Hepatocyte (in vitro differentiated cells): Measurements from ENCODE around the gene KIRREL1. TPM values are rescaled to one million over a fixed set of nuclear protein-coding genes. Genes with fewer than 3 reads are reported as not detected.

ENCODE experiments used
- DNase-seq: peaks from one replicate; pipeline ENCODE4 v3.0.0-alpha.2; 2016; ENCODE audit warnings: low spot score
- H2AFZ ChIP-seq: fragments of 200-600 bp; sonication (generic); 2 replicates; pipeline ENCODE4 v1.6.0; 2016; ENCODE audit warnings: antibody characterized with exemption, mild to moderate bottlenecking
- H3K27ac ChIP-seq: fragments of 200-600 bp; sonication (generic); 2 replicates; pipeline ENCODE4 v1.5.1; 2016; ENCODE audit warnings: mild to moderate bottlenecking
- H3K27me3 ChIP-seq: fragments of 200-600 bp; sonication (generic); 2 replicates; pipeline ENCODE4 v1.6.1; 2016
- H3K36me3 ChIP-seq: fragments of 200-600 bp; sonication (generic); replicated peaks from 2 replicates; pipeline ENCODE4 v1.5.1; 2016; ENCODE audit warnings: low read depth; ENCODE audit not compliant: insufficient read depth
- H3K4me1 ChIP-seq: fragments of 200-600 bp; sonication (generic); 2 replicates; pipeline ENCODE4 v1.5.1; 2016; ENCODE audit warnings: mild to moderate bottlenecking, moderate library complexity; ENCODE audit not compliant: insufficient read depth
- H3K4me2 ChIP-seq: fragments of 200-600 bp; sonication (generic); 2 replicates; pipeline ENCODE4 v1.6.0; 2016
- H3K4me3 ChIP-seq: fragments of 200-600 bp; sonication (generic); 2 replicates; pipeline ENCODE4 v1.5.1; 2016; ENCODE audit warnings: mild to moderate bottlenecking
- H3K79me2 ChIP-seq: fragments of 200-600 bp; sonication (generic); 2 replicates; pipeline ENCODE4 v1.6.0; 2017; ENCODE audit warnings: mild to moderate bottlenecking
- H3K9me2 ChIP-seq: fragments of 200-600 bp; sonication (generic); replicated peaks from 2 replicates; pipeline ENCODE4 v1.6.0; 2017; ENCODE audit warnings: mild to moderate bottlenecking; ENCODE audit not compliant: insufficient read depth
- H3K9me3 ChIP-seq: fragments of 200-600 bp; sonication (generic); 2 replicates; pipeline ENCODE4 v1.5.1; 2016; ENCODE audit warnings: low read depth, mild to moderate bottlenecking
- H4K20me1 ChIP-seq: fragments of 200-600 bp; sonication (generic); 2 replicates; pipeline ENCODE4 v1.6.0; 2016; ENCODE audit warnings: mild to moderate bottlenecking; ENCODE audit not compliant: insufficient read depth, poor library complexity, severe bottlenecking
- EZH2 ChIP-seq: fragments of 200-600 bp; sonication (generic); IDR thresholded peaks from 2 replicates; pipeline ENCODE4 v1.6.1; 2016; ENCODE audit warnings: antibody characterized with exemption, mild to moderate bottlenecking, borderline replicate concordance
- EZH2phosphoT487 ChIP-seq: fragments of 200-600 bp; sonication (generic); IDR thresholded peaks from one replicate; pipeline ENCODE4 v1.6.1; 2018; ENCODE audit warnings: antibody characterized with exemption, mild to moderate bottlenecking, low read depth, moderate library complexity; ENCODE audit not compliant: unreplicated experiment, severe bottlenecking
- WGBS: methylation state at CpG from one replicate; pipeline ENCODE4 v1.1.6; 2016; ENCODE audit warnings: low lambda C conversion rate; ENCODE audit errors: missing lambda C conversion rate; 5-methylcytosine and 5-hydroxymethylcytosine counted together
- polyA plus RNA-seq: library from polyadenylated mRNA; unstranded; fragments of >200 nt; fragmentation: Nextera tagmentation; extraction: Ambion mirVana; gene quantifications from 2 replicates; pipeline ENCODE4 v1.2.1, GENCODE V29; 2016
- total RNA-seq: library from RNA; depleted of rRNA; stranded (reverse); fragments of >200 nt; gene quantifications from 2 replicates; pipeline ENCODE4 v1.2.3, GENCODE V29; 2014
- TF ChIP-seq, protein P1 (sequence below): fragments of 200-600 bp; sonication (generic); IDR thresholded peaks from 2 replicates; pipeline ENCODE4 v1.5.1; 2016; ENCODE audit warnings: antibody characterized with exemption, mild to moderate bottlenecking; ENCODE audit not compliant: poor library complexity

KIRREL1 gene
- total and polyA plus RNA-seq, 2 experiments from 2014 or later, result 20.4 to 47.1 TPM

DNA sequence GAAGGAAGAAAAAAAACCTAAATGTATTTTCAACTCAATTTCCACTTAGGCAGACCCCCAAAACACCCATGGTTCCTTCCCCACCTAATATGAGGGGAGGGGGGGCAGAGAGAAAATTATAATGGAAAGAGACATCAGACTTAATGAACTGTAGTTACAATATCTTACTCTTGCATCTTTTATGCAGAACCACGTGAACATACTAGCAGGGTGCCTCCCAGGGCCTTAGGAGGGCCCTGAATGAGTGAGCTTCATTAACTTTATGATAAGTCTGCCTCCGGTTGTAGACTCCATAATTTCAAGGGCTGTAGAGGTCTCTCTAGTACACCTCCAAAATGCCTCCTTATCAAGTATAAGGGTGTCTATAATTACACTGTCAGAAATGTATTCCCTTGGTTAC, 11.3 kb upstream of the KIRREL1 start:
- no peak for DNase-seq
- Histone ChIP-seq H3K27ac (no peak overlapping the region), H3K4me1 (no peaks in the 10 kb centered on the region), H3K9me2 (no peaks in the 10 kb centered on the region), H2AFZ (no peak overlapping the region), H3K4me2 (no peak overlapping the region), H3K27me3 (peaks cover 4% of the 10 kb centered on the region), H3K9me3 (no peaks in the 10 kb centered on the region), H3K4me3 (no peak overlapping the region), H3K36me3 (no peaks in the 10 kb centered on the region), H3K79me2 (no peaks in the 10 kb centered on the region), H4K20me1 (no peaks in the 10 kb centered on the region)
- TF ChIP-seq EZH2 (no peak), EZH2phosphoT487 (no peak)
- TF ChIP-seq, protein P1, sequence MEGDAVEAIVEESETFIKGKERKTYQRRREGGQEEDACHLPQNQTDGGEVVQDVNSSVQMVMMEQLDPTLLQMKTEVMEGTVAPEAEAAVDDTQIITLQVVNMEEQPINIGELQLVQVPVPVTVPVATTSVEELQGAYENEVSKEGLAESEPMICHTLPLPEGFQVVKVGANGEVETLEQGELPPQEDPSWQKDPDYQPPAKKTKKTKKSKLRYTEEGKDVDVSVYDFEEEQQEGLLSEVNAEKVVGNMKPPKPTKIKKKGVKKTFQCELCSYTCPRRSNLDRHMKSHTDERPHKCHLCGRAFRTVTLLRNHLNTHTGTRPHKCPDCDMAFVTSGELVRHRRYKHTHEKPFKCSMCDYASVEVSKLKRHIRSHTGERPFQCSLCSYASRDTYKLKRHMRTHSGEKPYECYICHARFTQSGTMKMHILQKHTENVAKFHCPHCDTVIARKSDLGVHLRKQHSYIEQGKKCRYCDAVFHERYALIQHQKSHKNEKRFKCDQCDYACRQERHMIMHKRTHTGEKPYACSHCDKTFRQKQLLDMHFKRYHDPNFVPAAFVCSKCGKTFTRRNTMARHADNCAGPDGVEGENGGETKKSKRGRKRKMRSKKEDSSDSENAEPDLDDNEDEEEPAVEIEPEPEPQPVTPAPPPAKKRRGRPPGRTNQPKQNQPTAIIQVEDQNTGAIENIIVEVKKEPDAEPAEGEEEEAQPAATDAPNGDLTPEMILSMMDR, result no peak
- WGBS, result 91% methylated on average over 2 of the region's 2 CpGs

DNA sequence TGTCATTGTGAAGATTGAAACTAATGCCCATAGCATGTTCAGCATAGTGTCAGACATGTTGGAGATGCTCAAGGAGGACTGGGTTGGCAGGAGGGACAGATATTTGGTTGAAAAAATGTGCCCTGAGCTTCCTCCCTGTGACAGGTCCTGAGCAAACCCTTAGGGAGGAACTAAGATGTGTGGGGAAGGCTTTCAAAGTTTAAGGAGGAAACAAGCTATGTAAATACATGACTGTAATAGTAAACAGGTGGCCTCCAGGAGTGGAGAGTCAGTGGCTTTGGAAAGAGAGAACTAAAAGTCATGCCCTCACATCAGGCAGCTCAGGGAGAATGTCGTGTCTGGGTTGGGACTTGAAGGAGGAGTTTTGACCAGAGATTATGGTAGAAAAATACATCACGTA, 9.7 kb upstream of the KIRREL1 start:
- H3K9me3 ChIP-seq, result no peaks in the 10 kb centered on the region
- no peaks in the 10 kb centered on the region for H3K4me1 ChIP-seq
- no peaks in the 10 kb centered on the region for H3K79me2 ChIP-seq
- H3K4me2 ChIP-seq, result no peak overlapping the region
- no peak for DNase-seq
- no peaks in the 10 kb centered on the region for H3K36me3 ChIP-seq
- no peak overlapping the region for H3K4me3 ChIP-seq
- H3K27me3 ChIP-seq, result peaks cover 5% of the 10 kb centered on the region
- peak overlapping the region; percentile 11 for H3K27ac ChIP-seq
- WGBS, result 69% methylated on average over 2 of the region's 2 CpGs
- TF ChIP-seq EZH2phosphoT487, result no peak
- no peak for TF ChIP-seq EZH2
- TF ChIP-seq, protein P1, result no peak
- no peaks in the 10 kb centered on the region for H3K9me2 ChIP-seq
- H4K20me1 ChIP-seq, result no peaks in the 10 kb centered on the region
- no peak overlapping the region for H2AFZ ChIP-seq

DNA sequence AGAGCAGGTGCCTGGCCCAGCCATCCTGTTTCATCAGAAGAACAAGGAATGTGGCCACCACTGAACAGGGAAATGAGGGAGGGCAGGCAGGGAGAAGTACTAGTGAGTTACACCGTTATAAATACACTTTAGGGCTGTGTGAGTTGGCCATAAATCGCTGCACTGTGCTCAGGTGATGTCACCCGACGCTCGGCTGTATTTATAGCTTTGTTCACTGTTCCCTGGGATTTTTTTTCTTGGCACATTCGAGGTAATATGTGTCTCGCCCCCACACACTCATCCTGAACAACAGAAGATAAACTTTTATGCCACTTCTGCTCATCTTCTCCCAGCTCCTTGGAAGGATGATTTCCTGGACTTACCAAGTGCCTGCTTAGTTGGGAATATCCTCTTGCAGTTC, 9.0 kb upstream of the KIRREL1 start:
- Histone ChIP-seq H3K27me3 (peaks cover 11% of the 10 kb centered on the region), H3K4me2 (no peak overlapping the region), H2AFZ (no peak overlapping the region), H3K9me2 (no peaks in the 10 kb centered on the region), H3K4me1 (no peaks in the 10 kb centered on the region), H3K79me2 (no peaks in the 10 kb centered on the region), H4K20me1 (no peaks in the 10 kb centered on the region), H3K4me3 (no peak overlapping the region), H3K36me3 (no peaks in the 10 kb centered on the region), H3K9me3 (no peaks in the 10 kb centered on the region), H3K27ac (peak overlapping the region; percentile 61)
- peak; percentile 69 for DNase-seq
- TF ChIP-seq EZH2 (no peak), EZH2phosphoT487 (no peak)
- TF ChIP-seq, protein P1, result no peak
- WGBS, result 46% methylated on average over 7 of the region's 7 CpGs

DNA sequence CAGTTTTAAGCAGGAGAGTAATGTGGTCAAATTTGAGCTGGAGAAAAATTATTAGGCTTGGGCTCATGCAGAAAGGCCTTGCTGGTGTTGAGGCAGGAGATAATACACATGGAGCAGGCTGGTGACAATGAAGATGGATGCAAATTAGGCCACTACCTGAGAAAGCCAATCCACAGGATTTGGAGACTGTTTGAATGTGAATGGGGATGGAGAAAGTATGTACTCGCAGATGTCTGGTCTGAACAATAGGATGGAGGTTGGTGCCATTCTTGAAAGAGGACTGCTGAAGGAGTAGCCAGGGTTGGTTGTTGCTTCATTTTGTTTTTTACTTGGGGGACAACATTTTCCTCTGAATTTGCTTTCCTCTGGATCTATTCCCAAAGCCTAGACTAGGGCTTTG, 8.0 kb upstream of the KIRREL1 start:
- Histone ChIP-seq H3K36me3 (no peaks in the 10 kb centered on the region), H3K27me3 (peaks cover 13% of the 10 kb centered on the region), H3K79me2 (no peaks in the 10 kb centered on the region), H4K20me1 (no peaks in the 10 kb centered on the region), H2AFZ (no peak overlapping the region), H3K27ac (no peak overlapping the region), H3K9me3 (no peaks in the 10 kb centered on the region), H3K4me1 (no peaks in the 10 kb centered on the region), H3K9me2 (no peaks in the 10 kb centered on the region), H3K4me3 (no peak overlapping the region), H3K4me2 (no peak overlapping the region)
- TF ChIP-seq, protein P1, result no peak
- WGBS, result 88% methylated on average over 1 of the region's 1 CpG
- DNase-seq, result no peak
